GM11168 (cell line): ENCODE measurements around the gene RASAL2.
"Not testable (repeated sequence)": the region's sequence is repeated elsewhere in the genome, so short reads cannot be mapped to it uniquely, and the experiment has no call there.

Experiments used
- in situ Hi-C: fragments of 300-500 bp; cut with MboI; formaldehyde crosslinking; loops from one replicate; pipeline ENCODE4 v1.12.0; 2022; ENCODE audit warnings: low sequenced_read_pairs; ENCODE audit not compliant: unreplicated experiment

The RASAL2 gene

DNA sequence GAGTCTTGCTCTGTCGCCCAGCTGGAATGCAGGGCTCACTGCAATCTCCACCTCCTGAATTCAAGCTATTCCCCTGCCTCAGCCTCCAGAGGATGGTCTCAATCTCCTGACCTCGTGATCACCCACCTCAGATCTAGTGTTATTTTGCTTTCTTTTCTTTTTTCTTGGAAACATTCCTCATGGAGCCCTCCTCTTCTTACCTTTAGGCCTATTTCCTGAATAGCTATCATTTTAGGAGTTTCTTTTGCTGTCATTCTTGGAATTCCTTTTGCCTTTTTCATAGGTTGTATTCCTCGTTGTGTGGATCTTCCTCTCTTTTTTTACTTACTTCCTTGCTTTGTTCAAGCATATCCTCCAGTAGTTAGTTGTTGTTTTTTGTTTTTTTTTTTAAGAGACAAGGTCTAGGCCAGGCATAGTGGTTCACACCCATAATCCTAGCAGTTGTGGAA lies 173.8 kb downstream of the RASAL2 start:
- in situ Hi-C loops = no loop called here

DNA sequence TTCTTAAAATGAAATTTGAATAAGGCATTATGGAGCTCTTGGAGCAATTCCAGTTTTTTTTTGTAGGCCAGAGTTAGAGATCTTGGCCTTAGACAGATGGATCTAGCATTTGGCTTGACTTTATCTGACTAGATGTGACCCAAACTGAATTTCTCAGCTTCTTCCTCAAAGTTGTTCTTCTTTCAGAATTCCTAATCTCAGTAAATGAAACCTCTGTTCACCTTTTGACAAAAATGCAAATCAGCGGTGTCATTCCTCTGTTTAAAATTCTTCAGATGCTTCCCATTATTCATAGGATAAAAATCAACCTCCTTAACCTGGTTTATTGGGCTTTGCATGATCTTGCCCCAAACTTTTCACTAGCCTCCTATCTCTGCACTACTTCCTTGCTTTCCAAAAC lies 177.6 kb downstream of the RASAL2 start:
- in situ Hi-C loops = no loop called here

DNA sequence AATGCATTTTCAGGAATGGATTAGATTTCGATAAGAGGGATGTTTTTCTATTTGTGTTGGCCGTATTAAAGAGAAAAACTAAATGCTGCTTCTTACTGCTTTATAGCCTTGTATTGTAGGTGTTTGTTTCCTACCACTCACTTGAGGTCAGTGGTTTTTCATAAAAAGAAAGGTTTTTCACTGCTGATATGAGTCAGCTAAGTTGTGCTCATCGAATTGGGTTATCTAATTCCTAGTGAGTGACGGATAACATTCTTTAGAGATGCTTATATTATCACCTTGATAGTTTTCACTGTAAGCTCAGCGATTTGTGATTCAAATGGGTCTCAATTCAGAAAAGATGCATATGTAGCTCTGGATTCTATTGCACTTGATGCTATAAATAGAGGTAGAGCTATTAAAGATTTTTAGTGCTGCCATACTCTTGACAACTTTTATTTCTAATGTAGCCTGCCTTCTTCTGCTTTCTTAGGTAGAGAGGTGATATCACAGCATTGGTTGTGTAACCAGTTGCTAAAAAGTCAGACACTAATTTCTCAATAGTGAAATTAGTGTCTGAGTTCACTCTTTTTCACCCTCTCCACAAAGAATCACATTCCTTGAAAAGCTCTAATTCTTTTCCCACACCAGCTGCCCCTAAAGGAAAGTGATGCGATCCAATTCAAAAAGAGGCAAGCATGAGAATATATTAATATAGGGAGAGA lies 180.0 kb downstream of the RASAL2 start:
- in situ Hi-C loops = no loop called here

DNA sequence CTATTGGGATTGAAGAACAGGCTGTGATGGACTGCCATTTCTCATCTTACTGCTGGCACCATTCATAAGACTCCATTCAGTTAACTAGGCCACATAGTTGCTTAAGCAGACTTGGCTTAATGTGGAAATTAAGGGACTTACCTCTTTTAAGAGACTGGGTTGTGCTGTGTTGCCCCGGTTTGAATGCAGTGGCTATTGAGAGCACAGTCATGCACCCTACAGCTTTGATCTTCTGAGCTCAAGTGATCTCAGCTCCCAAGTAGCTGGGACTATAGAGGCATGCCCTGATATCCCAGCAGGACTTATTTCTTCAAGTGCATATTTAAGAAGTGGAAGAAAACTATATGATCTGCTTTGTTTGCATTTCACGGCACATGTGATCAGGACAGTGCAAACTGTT lies 181.1 kb downstream of the RASAL2 start:
- in situ Hi-C loops = no loop called here

DNA sequence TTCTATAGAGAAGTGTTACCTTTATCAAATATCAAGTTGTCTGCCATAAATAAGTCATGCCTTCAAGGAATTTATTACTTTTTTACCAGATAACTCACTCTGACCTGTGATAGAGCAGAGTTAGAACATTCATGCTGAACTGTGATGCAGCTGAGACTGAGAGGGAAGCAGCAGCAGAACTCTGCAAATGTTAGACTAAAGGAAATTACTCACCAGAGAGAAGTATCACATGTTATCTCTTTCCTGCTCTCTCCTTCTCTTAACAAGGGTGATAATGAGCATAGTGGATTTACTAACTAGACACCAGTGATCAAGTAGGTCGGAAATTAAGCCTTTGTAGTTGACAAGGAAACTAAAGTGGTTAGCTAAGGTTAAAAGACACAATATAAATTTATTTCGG lies 181.6 kb downstream of the RASAL2 start:
- in situ Hi-C loops = no loop called here

DNA sequence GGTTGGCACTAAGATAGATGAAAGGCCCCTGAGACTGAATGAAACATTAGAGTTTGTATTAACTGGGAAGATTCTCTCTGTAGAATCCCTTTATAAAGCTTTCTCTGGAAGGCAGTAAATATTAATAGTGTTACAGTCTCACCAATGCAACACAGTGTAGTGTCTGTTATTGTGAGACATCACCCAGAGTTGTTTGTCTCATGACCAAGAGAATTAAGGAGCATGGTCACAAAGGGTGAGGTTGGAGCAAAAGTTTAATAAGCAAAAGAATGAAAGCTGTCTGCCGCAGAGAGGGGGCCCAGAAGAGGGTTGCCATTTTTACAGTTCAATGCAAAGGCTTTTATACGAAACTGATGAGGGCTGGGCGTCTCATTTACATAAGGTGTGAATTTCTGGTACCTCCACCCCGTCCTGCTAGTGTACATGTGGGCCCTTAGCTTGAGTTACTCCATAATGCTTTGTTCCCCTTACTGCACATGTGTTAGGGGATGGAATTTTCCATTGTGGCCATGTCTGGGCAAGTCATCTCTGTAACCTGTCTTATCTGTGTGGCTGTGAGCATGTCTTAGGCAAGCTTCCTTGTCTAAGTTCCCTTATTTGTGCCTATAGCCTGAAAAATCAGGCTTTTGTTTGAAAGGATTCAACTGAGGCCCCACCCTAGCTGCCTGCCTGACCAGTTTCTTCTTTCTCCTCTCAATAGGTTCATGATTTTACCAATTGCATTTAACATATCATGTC lies 184.1 kb downstream of the RASAL2 start:
- in situ Hi-C loops = no loop called here

DNA sequence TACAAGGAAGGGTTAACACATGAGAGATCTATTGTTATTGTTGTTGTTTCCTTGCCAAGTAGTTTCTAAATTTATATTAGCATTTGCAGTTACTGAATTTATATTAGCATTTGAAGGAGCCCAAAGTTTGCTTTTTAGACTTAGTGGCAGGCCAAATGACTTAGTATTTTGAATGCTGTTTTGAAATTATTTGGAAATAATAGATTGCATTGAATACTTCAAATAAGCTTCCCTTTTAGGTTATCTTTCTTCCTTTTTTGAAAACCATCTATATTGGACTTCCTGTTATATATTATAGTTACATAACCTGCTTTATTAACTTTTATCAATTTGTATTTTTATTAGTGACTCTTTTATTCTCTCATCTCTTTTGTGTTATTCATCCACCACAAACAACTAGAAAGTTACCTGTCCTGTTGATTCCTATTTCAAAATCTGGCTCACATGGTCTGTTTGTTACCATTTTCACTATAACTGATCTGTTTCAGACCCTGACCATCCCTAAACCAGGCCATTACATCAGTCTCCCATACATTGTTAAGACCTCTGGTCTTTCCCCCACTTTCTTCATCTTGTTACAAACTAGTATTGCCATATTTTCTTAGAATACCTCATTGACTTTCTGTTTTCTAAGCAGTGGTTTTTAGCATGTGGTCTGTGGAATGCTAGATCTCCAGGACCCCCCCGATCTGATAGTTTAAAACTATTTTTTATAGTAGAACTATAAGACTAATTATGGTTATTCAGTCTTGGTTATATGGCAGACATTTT lies 185.2 kb downstream of the RASAL2 start:
- in situ Hi-C loops = no loop called here

DNA sequence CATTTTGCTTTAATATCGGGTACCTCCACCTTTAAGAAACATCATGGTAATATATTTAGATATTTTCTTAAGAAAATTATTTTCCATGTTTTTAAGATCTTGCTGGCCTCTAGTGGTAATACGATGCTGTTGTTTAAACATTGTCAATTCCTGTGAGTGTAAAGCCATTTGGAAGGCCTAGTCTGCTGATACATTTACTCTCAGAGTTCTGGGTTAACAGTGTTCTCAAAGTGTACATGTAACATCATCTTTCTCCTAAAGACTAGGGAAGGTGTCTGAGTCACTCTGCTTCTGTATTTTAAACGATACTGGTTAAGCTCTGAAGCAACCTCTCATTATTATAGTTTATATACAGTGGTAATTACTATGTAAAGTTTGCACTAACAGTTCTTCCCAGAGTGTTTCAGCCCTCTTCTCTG lies 189.1 kb downstream of the RASAL2 start:
- in situ Hi-C loops = no loop called here

DNA sequence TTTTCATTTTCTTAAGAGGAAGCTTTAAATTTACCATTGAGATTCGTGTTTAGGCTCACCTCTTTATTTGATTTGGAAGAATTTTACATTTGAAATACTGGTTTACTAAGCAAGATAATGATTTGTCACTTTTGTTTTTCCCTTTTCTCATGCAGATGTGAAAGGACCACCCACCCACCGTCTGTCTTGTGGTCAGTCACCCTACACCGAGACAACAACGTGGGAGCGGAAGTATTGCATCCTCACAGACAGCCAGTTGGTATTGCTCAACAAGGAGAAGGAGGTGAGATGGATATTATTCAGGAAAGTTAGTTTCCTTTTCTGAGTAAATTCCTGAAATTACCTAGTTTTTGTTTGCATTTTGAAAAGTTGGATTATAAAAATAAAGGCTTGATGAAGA lies 189.5 kb downstream of the RASAL2 start:
- in situ Hi-C loops = no loop called here

DNA sequence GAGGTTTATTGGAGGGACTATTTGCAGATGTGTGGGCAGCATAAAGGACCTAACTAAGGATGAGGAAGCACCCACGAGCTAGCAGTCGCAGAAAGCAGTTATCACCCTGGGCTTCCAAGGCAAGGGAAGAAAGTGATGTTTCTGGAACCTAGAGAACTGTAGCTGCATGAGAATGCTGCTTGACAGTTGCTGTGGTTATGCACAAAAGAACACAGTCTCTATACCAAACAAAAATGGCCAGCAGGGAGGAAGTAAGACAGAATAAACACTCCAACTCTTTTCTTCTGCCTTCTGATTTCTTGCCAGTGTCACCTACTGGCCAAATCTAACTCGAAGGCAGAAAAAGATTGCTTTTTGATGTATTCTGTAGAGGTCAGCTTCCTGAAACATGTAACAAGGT lies 190.2 kb downstream of the RASAL2 start:
- in situ Hi-C loops = no loop called here

DNA sequence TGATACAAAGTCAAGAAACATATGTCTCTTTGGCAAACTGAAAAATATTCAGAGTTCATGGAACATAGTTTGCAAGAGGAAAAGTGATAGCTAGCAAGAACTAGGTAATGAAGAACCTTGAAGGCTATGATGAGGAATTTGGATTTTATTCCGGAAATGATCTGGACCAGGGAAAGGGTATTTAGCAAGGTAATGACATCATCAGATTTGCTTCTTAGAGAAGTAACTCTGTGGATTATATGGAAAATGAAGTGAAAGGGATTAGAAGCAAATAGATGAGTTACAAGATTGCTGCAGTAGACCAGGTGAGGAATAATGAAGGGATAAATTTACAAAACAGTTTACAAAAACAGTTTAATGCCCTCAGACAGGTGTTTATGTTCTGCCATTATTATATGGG lies 197.3 kb downstream of the RASAL2 start:
- in situ Hi-C loops = no loop called here

DNA sequence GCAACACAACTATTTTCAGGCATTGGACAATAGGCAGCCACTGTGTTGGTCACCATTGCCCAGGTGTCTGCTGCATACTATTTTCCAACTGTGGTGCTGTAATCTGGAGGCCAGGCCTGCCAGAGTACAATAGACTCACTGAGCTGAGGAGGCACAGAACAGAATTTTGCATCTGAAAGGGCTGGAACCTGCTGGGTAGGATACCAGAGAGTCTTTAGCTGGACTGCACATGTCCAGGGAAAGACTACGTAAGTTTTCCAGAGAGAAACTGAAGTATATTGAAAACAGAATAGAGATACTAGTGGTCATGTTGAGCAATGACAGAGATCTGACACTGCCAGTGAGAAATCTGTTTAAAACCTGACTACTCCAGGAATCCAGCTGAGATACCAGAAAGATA lies 200.8 kb downstream of the RASAL2 start:
- in situ Hi-C loops = no loop called here

DNA sequence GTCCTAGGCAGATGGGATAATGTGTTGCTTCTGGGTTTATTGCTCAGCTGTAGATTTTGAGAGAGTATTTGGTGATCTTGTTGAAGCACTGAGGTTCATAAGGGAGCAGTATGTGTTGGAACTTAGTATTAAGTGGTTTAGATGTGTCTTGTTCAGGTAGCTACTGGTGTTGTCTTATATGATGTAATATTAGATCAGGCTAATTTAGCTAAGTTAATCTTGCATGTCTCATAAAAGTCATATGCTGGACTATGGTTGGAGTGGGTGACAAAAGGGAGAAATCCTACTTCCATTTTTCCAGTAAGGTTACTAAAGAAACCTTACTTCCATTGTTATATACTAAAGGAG lies 206.4 kb downstream of the RASAL2 start:
- in situ Hi-C loops = no loop called here

DNA sequence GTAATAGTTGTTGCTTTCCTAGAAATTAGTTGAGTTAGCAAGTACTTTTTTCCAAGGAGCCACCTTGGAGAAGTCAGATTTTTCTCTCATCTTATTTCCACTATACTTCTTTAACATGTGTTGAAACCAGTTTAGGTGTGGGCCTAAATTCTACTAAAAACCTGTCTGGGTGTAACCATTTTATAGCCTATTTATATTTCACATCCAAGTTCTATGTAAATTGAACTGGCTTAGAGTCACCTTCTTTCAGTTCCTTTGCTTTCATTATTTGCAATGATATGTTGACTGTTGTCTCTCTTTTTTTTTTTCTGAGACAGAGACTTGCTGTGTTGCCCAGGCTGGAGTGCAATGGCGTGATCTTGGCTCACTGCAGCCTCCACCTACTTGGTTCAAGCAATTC lies 207.2 kb downstream of the RASAL2 start:
- in situ Hi-C loops = no loop called here

DNA sequence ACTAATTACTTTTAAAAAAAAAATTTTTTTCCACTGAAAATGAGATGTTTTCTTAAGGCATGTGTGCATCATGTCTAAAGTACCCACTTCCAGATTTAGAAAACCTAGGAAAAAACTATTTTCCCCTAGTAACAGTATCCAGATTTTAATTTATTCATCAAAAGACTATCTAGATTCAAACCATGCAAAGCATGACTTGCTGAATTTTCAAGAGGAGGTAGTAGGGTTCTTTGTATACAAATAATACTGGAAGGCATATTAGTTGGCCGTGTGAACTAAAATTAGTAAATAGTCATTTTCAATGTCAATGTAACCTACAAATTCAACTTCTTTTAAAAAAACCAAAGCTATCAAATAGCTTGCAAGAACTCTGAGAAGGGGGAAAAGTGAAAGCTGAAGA lies 213.4 kb downstream of the RASAL2 start:
- in situ Hi-C loops = no loop called here

DNA sequence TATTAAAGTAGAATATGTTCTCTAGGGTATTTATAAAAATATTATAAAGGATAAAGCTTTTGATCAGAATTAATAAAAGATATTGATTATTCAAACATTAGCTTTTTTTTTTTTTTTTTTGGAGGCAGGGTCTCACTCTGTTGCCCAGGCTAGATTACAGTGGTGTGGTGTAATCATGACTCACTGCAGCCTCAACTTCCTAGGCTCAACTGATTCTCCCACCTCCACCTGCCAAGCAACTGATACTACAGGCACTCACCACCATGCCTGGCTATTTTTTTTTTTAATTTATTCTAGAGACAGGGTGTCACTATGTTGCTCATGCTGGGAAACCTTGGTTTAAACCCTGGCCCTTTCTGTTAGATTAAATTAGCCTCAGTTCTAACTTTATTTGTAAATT lies 214.5 kb downstream of the RASAL2 start:
- in situ Hi-C loops = no loop called here

DNA sequence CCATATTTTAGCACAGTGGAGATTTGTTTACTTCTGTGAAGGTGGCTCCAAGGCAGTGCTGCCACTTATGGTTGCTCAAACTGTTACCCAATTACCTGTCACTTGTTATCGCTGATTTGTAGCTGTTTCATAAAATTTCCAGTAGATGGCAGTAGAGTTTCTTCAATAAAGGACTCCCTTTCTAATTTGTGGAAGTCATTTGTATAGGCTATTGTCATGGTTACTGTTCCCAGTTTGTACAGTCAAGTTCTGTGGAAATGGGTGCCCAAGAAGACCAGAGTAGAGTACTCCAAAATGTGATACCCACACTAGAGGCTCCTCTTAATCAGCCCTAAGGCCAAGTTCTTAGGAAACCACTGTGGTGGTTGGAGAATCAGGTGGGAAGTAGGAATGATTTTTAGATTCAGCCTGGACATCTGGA lies 216.8 kb downstream of the RASAL2 start:
- in situ Hi-C loops = loop anchor here (10.0 kb wide), 1 partner anchor 204 kb away; the partner anchor contains the start of gene TEX35

DNA sequence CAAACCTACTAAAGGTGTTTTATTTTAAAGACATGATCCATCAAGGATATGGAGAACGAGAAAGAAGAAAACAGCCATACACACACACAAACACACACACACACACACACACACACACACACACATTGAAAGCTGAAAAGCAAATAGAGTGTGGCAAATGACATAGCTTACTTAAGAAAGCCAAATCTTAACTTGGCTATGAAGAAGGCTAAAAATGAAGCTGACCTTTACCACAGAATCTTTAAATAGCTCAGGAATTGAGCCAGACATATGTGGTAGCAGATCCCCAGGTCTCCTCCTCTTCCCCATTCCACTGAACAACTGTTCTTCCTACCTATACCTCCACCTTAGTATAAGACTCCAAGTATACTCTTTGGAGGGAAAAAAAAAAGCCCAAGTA lies 217.3 kb downstream of the RASAL2 start:
- in situ Hi-C loops = loop anchor here (10.0 kb wide), 1 partner anchor 204 kb away; the partner anchor contains the start of gene TEX35

DNA sequence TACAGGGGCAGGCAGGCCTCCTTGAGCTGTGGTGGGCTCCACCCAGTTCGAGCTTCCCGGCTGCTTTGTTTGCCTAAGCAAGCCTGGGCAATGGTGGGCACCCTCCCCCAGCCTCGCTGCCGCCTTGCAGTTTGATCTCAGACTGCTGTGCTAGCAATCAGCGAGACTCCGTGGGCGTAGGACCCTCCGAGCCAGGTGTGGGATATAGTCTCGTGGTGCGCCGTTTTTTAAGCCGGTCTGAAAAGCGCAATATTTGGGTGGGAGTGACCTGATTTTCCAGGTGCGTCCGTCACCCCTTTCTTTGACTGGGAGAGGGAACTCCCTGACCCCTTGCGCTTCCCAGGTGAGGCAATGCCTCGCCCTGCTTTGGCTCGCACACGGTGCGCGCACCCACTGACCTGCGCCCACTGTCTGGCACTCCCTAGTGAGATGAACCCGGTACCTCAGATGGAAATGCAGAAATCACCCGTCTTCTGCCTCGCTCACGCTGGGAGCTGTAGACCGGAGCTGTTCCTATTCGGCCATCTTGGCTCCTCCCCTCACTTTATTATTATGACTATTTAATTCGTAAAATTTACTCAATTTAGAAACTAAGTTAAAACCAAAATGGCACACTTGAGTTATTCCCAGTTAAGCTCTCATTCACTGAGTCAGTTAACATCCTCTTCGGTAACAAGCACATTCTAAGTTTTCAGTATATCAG lies 226.5 kb downstream of the RASAL2 start:
- in situ Hi-C loops = not testable (repeated sequence)

DNA sequence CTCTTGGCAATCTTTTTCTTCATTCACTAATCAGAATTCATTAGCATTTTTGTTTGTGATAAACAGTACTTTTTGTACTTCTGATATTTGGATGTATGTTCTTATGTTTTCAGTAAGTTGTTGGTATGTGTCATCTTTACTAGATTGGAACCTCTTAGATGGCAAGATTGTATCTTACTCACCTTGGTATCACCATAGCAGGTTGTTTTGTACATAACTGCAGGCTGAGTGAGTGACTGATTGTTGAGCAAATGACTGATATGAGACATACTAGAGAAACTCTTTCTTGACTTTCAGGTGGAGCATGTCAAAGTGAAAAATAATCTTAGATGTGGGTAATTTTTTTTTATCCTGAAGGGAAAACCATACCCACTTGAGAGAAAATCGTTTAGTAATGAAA lies 229.2 kb downstream of the RASAL2 start:
- in situ Hi-C loops = no loop called here

DNA sequence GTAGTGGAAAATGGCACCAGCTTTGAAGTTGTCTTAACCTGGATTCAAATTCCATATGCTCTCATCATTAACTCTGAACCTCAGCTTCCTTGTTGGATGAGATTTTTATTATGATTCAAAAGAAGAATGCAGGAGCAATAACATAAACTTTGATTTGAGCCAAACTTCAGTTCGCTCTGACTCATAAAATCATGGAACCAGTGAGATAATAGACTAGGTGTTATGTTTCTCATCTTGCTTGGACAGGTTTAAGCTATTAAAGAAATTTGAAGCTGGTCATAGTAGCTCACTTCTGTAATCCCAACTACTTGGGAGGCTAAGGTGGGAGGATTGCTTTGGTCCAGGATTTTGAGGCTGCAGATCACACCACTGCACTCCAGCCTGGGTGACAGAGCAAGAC lies 230.1 kb downstream of the RASAL2 start:
- in situ Hi-C loops = no loop called here
